Bronchial epithelial cell (primary cell): ENCODE data around the gene LYPD1. TPM values are rescaled to one million over a fixed set of nuclear protein-coding genes. Genes with fewer than 3 reads are reported as not detected.

Experiments used
- DNase-seq: peaks from one replicate; pipeline ENCODE4 v3.0.0-alpha.2; 2010; ENCODE audit warnings: low read depth
- FAIRE-seq: peaks from 2 replicates; lab custom pipeline; 2011; peaks lifted over from hg19 to GRCh38; lab: Jason Lieb, UNC
- H3K27me3 ChIP-seq: 2 replicates; pipeline ENCODE4 v1.5.1; 2011; ENCODE audit warnings: low read length; ENCODE audit not compliant: control insufficient read depth, insufficient read depth
- H3K36me3 ChIP-seq: 2 replicates; pipeline ENCODE4 v1.5.1; 2011; ENCODE audit warnings: low read length; ENCODE audit not compliant: control insufficient read depth, insufficient read depth
- H3K4me3 ChIP-seq: 2 replicates; pipeline ENCODE4 v1.5.1; 2011; ENCODE audit warnings: mild to moderate bottlenecking, low read depth, low read length, control low read depth
- total RNA-seq: library from RNA; depleted of rRNA; stranded (reverse); fragments of >200 nt; gene quantifications from 2 replicates; pipeline ENCODE4 v1.2.1, GENCODE V29; 2014
- TF ChIP-seq, protein P1 (sequence below): IDR thresholded peaks from 2 replicates; pipeline ENCODE4 v1.5.1; 2011; ENCODE audit warnings: mild to moderate bottlenecking, moderate library complexity, low read length, control low read depth, inconsistent platforms; ENCODE audit not compliant: insufficient read depth, severe bottlenecking

Gene LYPD1
- total RNA-seq, 1 donor from 2014 or later = under 0.01 TPM

DNA sequence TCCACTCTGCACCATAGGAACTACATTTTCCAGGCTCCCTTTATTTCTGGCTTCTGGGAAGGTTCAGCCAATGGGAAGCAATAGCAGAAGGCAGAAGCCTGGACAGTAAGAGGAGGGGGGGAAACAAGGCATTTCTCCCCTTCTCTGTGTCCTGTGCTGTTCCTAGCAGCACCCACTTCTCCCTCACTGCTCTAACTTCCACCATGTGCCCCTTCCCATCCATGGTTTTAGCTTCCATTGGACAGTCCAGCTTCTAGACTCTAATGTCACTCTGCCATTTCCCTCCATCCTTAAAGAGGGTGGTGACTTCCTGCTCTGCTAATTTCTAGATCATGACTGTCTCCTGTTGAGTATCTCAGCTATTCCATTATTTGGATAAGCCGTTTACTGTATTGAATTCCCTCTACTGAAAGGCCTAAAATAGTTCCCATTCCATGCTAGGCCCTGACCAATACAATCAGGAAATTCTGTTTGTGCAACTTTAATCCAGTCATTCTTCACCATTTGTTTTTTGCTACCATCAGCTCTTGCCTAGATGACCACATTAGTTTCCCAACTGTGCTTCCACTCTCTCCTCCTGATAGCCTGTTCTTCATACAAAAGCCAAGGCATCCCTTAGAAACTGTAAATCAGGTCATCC lies 20.8 kb upstream of the LYPD1 start:
- Histone ChIP-seq H3K36me3 (no peaks in the 10 kb centered on the region), H3K27me3 (no peaks in the 10 kb centered on the region), H3K4me3 (no peak overlapping the region)
- TF ChIP-seq, protein P1, sequence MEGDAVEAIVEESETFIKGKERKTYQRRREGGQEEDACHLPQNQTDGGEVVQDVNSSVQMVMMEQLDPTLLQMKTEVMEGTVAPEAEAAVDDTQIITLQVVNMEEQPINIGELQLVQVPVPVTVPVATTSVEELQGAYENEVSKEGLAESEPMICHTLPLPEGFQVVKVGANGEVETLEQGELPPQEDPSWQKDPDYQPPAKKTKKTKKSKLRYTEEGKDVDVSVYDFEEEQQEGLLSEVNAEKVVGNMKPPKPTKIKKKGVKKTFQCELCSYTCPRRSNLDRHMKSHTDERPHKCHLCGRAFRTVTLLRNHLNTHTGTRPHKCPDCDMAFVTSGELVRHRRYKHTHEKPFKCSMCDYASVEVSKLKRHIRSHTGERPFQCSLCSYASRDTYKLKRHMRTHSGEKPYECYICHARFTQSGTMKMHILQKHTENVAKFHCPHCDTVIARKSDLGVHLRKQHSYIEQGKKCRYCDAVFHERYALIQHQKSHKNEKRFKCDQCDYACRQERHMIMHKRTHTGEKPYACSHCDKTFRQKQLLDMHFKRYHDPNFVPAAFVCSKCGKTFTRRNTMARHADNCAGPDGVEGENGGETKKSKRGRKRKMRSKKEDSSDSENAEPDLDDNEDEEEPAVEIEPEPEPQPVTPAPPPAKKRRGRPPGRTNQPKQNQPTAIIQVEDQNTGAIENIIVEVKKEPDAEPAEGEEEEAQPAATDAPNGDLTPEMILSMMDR = no peak
- DNase-seq (no peak), FAIRE-seq (no peak)

DNA sequence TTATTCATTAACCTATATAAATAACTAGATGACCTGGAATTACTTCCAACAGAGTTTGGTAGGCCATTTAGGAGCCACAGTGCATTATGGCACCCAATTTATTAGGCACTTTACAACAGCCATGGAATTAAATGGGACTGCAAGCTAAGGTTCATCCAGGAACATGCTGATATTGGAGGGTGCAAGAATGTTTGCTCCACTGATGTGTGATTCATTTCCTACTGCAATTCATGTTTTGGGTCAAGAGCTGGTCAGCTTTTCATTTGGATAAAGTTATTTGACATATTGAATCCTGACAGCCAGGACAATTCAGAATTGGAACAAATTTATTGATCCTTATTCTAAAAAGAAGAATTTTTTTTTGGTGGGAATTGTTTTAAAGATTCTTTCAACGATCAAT lies 11.8 kb upstream of the LYPD1 start:
- DNase-seq = no peak
- FAIRE-seq = no peak
- no peaks in the 10 kb centered on the region for H3K36me3 ChIP-seq

DNA sequence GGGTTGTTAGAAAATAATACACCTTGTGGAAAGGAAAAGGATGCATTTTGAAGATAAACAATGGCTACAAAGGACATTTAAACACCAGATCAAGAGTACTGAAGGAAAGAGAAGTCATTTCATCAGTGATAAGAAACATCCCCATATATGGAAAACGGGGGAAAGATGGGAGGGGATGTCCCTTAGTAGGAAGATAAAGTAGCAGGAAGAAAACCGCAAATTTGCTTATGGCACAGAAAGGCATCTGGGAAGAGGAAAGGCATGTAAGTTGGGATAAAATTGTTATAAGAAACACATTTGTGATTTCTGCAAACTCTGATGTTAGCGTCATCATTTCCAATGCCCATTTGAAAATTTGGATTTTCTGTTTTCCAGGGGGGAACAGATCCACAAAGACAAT lies 10.5 kb upstream of the LYPD1 start:
- H3K27me3 ChIP-seq = no peaks in the 10 kb centered on the region
- no peaks in the 10 kb centered on the region for H3K36me3 ChIP-seq
- H3K4me3 ChIP-seq = no peak overlapping the region
- FAIRE-seq (no peak), DNase-seq (no peak)
- TF ChIP-seq, protein P1 = no peak

More for the DNA sequence above, 11.8 kb upstream of the LYPD1 start:
- Histone ChIP-seq H3K4me3 (no peak overlapping the region), H3K27me3 (no peaks in the 10 kb centered on the region)
- TF ChIP-seq, protein P1 = no peak

DNA sequence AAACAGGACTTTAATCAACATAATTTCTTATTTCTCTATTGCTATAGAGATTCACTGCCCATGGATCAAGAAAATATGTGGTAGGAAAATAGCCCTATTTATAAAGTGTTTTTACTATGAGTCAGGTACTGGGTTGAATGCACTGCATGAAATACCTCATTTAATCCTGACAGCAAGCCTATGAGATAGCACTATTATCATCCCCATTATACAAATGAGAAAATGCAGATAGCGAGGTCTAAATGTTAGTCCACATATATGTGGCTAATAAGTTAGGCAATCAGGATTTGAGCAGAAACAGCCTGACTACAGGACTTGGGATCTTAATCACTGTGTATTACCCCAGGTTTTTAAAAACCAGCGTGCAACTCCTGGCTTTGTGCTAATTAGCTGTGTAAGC lies 8.5 kb upstream of the LYPD1 start:
- Histone ChIP-seq H3K36me3 (no peaks in the 10 kb centered on the region), H3K4me3 (no peak overlapping the region), H3K27me3 (no peaks in the 10 kb centered on the region)
- no peak for FAIRE-seq
- DNase-seq = no peak
- TF ChIP-seq, protein P1 = no peak

DNA sequence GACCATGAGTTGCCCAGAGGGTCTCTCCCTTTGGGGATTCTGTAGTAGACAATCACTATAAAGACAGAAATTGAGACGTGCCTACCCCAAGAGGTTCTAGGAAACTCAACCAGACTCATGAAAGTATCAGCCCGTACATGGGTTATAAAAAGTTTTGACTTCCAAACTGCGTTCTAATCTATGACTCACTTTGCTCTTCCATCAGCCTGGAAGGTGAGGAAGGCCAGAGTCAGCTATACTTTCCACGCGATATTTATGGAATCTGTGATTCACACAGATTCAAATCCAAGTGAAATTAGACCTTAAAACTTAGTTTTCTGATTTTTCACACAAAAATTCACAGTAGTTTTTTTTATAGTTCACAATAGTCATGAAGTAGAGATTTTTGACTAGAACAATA lies 7.7 kb upstream of the LYPD1 start:
- TF ChIP-seq, protein P1 = no peak
- Histone ChIP-seq H3K27me3 (no peaks in the 10 kb centered on the region), H3K4me3 (no peak overlapping the region), H3K36me3 (no peaks in the 10 kb centered on the region)
- DNase-seq (no peak), FAIRE-seq (no peak)

DNA sequence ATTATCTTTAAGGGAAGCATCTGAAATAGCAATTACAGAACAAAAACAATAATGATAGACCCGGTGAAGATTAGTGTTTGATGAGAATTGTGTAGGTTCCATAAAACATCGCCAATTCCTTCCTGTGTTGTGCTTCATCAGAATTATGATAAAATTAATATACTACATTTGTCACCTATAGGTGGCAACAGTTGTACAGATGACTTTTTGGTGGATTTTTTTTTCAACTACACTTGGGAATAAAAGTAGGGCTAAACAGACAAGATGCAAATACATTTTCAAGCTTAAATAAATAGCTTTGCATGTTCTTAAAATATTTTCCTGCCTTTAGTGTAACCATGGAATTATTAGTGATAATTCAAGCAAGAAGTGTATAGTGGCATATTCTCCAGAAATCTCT lies 7.0 kb upstream of the LYPD1 start:
- Histone ChIP-seq H3K27me3 (no peaks in the 10 kb centered on the region), H3K36me3 (no peaks in the 10 kb centered on the region), H3K4me3 (no peak overlapping the region)
- TF ChIP-seq, protein P1 = no peak
- FAIRE-seq (no peak), DNase-seq (peak; percentile 20)
